Natural killer cell (primary cell): Measurements from ENCODE around the gene ASH1L. TPM values are rescaled to one million over a fixed set of nuclear protein-coding genes. Genes with fewer than 3 reads are reported as not detected.
"Not testable (repeated sequence)": the region's sequence is repeated elsewhere in the genome, so short reads cannot be mapped to it uniquely, and the experiment has no call there.

Experiments used
- ATAC-seq, 3 donors: fragments of 150-1000 bp in 2 of 3; fragments of 200-7000 bp in 1 of 3; cut with Tn5 transposase; 1 replicate in 1 of 3; 2 replicates in 2 of 3; pipeline ENCODE4 v1.10.0; 2021; ENCODE audit warnings: mild to moderate bottlenecking in 2 of 3, moderate library complexity in 2 of 3
- DNase-seq, 2 donors: peaks; one replicate each; pipeline versions ENCODE4 v3.0.0 to v3.0.0-alpha.2; 2013 to 2021; ENCODE audit warnings: mixed read lengths in 1 of 2
- H3K27ac ChIP-seq: one replicate; pipeline ENCODE4 v1.5.1; 2013; ENCODE audit warnings: mild to moderate bottlenecking, low read length
- H3K27me3 ChIP-seq: one replicate; pipeline ENCODE4 v1.6.1; 2013; ENCODE audit warnings: low read length; ENCODE audit not compliant: control insufficient read depth, insufficient read depth
- H3K36me3 ChIP-seq: one replicate; pipeline ENCODE4 v1.6.1; 2013; ENCODE audit warnings: low read length; ENCODE audit not compliant: control insufficient read depth, insufficient read depth
- H3K4me1 ChIP-seq: one replicate; pipeline ENCODE4 v1.6.1; 2013; ENCODE audit warnings: low read length; ENCODE audit not compliant: control insufficient read depth, insufficient read depth
- H3K4me3 ChIP-seq: one replicate; pipeline ENCODE4 v1.5.1; 2013; ENCODE audit warnings: low read length
- H3K9me3 ChIP-seq: one replicate; pipeline ENCODE4 v1.6.1; 2013; ENCODE audit warnings: low read length; ENCODE audit not compliant: control insufficient read depth, insufficient read depth
- H3K27ac Mint-ChIP-seq, 2 donors: one replicate each; pipeline ENCODE4 v1.8.0; 2022; ENCODE audit warnings: mild to moderate bottlenecking in 2 of 2, mixed read lengths in 2 of 2, moderate library complexity in 1 of 2
- H3K27me3 Mint-ChIP-seq, 2 donors: one replicate each; pipeline ENCODE4 v1.8.0; 2022; ENCODE audit warnings: low read depth in 2 of 2, mixed read lengths in 2 of 2
- H3K36me3 Mint-ChIP-seq: one replicate; pipeline ENCODE4 v1.8.0; 2022; ENCODE audit warnings: mixed read lengths
- H3K4me1 Mint-ChIP-seq, 2 donors: one replicate each; pipeline ENCODE4 v1.8.0; 2022; ENCODE audit warnings: mixed read lengths in 2 of 2
- H3K4me3 Mint-ChIP-seq: one replicate; pipeline ENCODE4 v1.8.0; 2022; ENCODE audit warnings: mild to moderate bottlenecking, moderate library complexity, mixed read lengths
- H3K9me3 Mint-ChIP-seq, 2 donors: one replicate each; pipeline ENCODE4 v1.8.0; 2022; ENCODE audit warnings: mixed read lengths in 2 of 2
- CTCF ChIP-seq: fragments of 200-600 bp; IDR thresholded peaks from one replicate; pipeline ENCODE4 v1.8.0; 2022; ENCODE audit warnings: antibody characterized with exemption
- WGBS: methylation state at CpG from one replicate; pipeline ENCODE4 v1.1.7; 2013; ENCODE audit warnings: missing lambda C conversion rate; ENCODE audit not compliant: insufficient coverage; 5-methylcytosine and 5-hydroxymethylcytosine counted together
- intact Hi-C: fragments of 100-400 bp; cut with micrococcal nuclease; formaldehyde crosslinking; loops from one replicate; pipeline ENCODE4 v1.14.2; 2022
- total RNA-seq, 4 donors: library from RNA; stranded (reverse); fragments of 120-200 nt in 1 of 4; gene quantifications; one replicate each; pipeline versions ENCODE4 v1.2.3 to v1.2.4, GENCODE V29; 2013 to 2022

Gene ASH1L
- total RNA-seq, 3 donors from 2014 or later (not counting 1 experiment from before 2014, with no cell fraction given): 82.2 to 99.5 (median 91.9) TPM

GRCh38 chr1:155329980-155330598 is 232.5 kb downstream of the ASH1L start:
- Histone ChIP-seq H3K9me3 (no peaks in the 10 kb centered on the region), H3K27me3 (no peaks in the 10 kb centered on the region), H3K27ac (no peak overlapping the region), H3K36me3 (peaks cover 17% of the 10 kb centered on the region), H3K4me1 (peaks cover 5% of the 10 kb centered on the region), H3K4me3 (no peak overlapping the region)
- TF ChIP-seq CTCF: no peak
- H3K27ac Mint-ChIP-seq: no peak overlapping the region
- 94% methylated on average over 11 of the region's 11 CpGs for WGBS
- H3K36me3 Mint-ChIP-seq: peaks cover 7% of the 10 kb centered on the region
- ATAC-seq (no peak), DNase-seq (no peak)
- no peaks in the 10 kb centered on the region for H3K9me3 Mint-ChIP-seq
- H3K4me1 Mint-ChIP-seq: peaks cover 7 to 14% of the 10 kb centered on the region in 2 donors
- intact Hi-C loops: no loop called here
- H3K4me3 Mint-ChIP-seq: no peak overlapping the region
- H3K27me3 Mint-ChIP-seq: no peaks in the 10 kb centered on the region

- H3K36me3 ChIP-seq: peaks cover 11% of the 10 kb centered on the region
- H3K4me1 ChIP-seq: peaks cover 12% of the 10 kb centered on the region
- ATAC-seq, H3K9me3 ChIP-seq, intact Hi-C loops, H3K27me3 ChIP-seq, H3K4me3 Mint-ChIP-seq, H3K4me3 ChIP-seq, DNase-seq, H3K36me3 Mint-ChIP-seq, H3K9me3 Mint-ChIP-seq, H3K27me3 Mint-ChIP-seq, H3K27ac ChIP-seq, H3K27ac Mint-ChIP-seq: not testable (repeated sequence)
- H3K4me1 Mint-ChIP-seq: peaks cover 7 to 24% of the 10 kb centered on the region in 2 donors
- 95% methylated on average over 6 of the region's 7 CpGs for WGBS
These were observed 233.7 kb downstream of the ASH1L start for GRCh38 chr1:155328856-155329255.

GRCh38 chr1:155327981-155328380 is 234.6 kb downstream of the ASH1L start:
- H3K4me3 Mint-ChIP-seq: no peak overlapping the region
- H3K36me3 Mint-ChIP-seq: no peaks in the 10 kb centered on the region
- intact Hi-C loops: no loop called here
- TF ChIP-seq CTCF: no peak
- no peaks in the 10 kb centered on the region for H3K9me3 ChIP-seq
- H3K4me1 Mint-ChIP-seq: peaks cover 7 to 24% of the 10 kb centered on the region in 2 donors
- DNase-seq (no peak), ATAC-seq (no peak)
- no peaks in the 10 kb centered on the region for H3K27me3 ChIP-seq
- no peak overlapping the region for H3K27ac ChIP-seq
- no peaks in the 10 kb centered on the region for H3K9me3 Mint-ChIP-seq
- peaks cover 8% of the 10 kb centered on the region for H3K36me3 ChIP-seq
- H3K27me3 Mint-ChIP-seq: no peaks in the 10 kb centered on the region
- 93% methylated on average over 4 of the region's 4 CpGs for WGBS
- no peak overlapping the region for H3K4me3 ChIP-seq
- peaks cover 12% of the 10 kb centered on the region for H3K4me1 ChIP-seq
- no peak overlapping the region for H3K27ac Mint-ChIP-seq

GRCh38 chr1:155326631-155327037 is 236.0 kb downstream of the ASH1L start:
- no peak overlapping the region for H3K27ac ChIP-seq
- H3K27me3 ChIP-seq: no peaks in the 10 kb centered on the region
- Mint-ChIP-seq H3K9me3 (no peaks in the 10 kb centered on the region), H3K27ac (peak overlapping the region; percentile 31 to 74), H3K4me1 (peaks cover 7 to 27% of the 10 kb centered on the region in 2 donors), H3K4me3 (peak overlapping the region; percentile 42), H3K27me3 (no peaks in the 10 kb centered on the region), H3K36me3 (no peaks in the 10 kb centered on the region)
- 97% methylated on average over 7 of the region's 7 CpGs for WGBS
- H3K4me3 ChIP-seq: no peak overlapping the region
- peaks cover 23% of the 10 kb centered on the region for H3K4me1 ChIP-seq
- DNase-seq (no peak), ATAC-seq (no peak)
- no peaks in the 10 kb centered on the region for H3K9me3 ChIP-seq
- intact Hi-C loops: no loop called here
- H3K36me3 ChIP-seq: peaks cover 8% of the 10 kb centered on the region
- TF ChIP-seq CTCF: no peak
